HG02623 (cell line): Measurements from ENCODE around the gene FRAT1.

Source experiments
- ATAC-seq: cut with Tn5 transposase; IDR thresholded peaks from one replicate; pipeline ENCODE4 v1.9.1; 2021; ENCODE audit warnings: moderate library complexity; ENCODE audit not compliant: unreplicated experiment

The FRAT1 gene

DNA sequence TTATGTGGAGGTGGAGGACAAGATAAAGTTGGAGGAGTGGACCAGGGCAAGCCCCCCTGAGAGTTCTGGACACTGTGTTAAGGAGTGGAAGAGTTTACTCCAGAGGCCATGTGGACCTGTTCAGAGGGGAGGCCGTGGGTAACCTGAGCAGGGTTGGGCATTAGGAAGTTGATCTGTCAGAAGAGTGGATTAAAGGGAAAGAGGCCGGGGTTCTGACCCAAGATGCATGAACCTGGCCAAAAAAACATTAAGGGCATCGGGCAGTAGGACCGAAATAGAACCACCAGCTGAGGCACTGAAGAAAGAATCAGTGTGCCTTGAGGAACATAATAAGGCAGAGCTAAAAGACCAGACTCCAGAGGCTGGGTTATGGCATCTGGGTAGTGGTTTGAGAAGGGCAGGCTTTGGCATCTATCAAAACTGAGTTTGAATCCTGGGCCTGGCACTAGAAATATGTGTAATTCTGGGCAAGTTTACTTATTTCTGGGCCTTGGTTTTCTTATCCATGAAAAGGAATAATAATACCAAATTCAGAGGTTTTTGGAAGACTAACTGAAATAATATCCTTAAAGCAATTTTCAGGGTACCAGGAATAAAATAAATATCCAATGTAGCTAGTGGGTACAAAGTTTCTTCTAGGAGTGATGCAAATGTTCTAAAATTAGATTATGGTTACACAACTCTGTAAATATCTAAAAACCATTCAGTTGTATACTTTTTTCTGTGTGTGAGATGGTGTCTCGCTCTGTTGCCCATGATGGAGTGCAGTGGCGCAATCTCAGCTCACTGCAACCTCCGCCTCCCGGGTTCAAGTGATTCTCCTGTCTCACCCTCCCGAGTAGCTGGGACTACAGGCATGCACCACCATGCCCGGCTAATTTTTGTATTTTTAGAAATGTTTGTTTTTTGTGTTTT, 10.9 kb upstream of the FRAT1 start:
- no peak for ATAC-seq

DNA sequence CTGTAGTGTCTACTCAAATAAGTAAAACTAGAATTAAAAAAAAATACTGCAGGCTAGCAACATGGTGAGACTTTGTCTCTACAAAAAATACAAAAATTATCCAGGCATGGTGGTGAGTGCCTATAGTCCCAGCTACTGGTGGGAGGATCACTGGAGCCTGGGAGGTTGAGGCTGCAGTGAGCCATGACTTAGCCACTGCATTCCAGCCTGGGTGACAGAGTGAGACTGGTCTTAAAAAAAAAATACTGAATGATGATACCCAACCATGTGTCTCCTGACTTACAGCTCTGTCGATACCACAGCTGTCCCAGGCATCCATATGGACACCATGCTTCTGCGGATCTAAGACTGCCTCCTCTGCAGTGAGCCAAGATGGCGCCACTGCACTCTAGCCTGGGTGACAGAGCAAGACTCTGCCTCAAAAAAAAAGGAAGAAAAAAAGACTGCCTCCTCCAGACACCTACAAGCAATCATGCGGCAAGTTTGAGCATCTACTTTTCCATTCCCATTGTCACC, 7.9 kb upstream of the FRAT1 start:
- no peak for ATAC-seq

DNA sequence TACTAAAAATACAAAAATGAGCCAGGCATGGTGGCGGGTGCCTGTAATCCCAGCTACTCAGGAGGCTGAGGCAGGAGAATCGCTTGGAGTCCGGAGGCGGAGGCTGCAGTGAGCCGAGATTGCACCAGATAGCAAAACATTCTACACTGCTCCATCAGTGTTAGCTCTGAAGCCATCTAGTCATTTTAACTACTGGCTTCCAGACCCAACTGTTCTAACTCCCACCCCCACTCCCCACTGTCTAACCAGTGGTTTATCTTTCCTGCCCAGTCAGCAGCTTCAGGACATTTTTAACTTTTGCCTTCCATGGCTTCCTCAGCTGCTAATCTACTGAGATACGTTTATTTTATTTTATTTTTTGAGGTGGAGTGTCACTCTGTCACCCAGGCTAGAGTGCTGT, 6.2 kb upstream of the FRAT1 start:
- no peak for ATAC-seq

DNA sequence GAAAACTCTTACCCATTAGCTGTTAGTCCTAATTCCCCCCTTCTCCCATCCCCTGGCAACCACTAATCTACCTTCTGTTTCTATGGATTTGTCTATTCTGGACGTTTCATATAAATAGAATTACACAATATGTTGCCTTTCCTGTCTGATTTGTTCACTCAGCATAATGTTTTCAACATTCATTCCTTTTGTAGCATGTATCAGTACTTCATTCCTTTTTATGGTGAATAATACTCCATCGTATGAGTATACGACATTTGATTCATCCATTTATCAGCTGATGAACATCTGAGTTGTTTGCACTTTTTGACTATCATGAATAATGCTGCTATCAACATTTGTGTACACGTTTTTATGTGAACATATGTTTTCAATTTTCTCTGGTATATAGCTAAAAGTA, 4.4 kb upstream of the FRAT1 start:
- no peak for ATAC-seq

DNA sequence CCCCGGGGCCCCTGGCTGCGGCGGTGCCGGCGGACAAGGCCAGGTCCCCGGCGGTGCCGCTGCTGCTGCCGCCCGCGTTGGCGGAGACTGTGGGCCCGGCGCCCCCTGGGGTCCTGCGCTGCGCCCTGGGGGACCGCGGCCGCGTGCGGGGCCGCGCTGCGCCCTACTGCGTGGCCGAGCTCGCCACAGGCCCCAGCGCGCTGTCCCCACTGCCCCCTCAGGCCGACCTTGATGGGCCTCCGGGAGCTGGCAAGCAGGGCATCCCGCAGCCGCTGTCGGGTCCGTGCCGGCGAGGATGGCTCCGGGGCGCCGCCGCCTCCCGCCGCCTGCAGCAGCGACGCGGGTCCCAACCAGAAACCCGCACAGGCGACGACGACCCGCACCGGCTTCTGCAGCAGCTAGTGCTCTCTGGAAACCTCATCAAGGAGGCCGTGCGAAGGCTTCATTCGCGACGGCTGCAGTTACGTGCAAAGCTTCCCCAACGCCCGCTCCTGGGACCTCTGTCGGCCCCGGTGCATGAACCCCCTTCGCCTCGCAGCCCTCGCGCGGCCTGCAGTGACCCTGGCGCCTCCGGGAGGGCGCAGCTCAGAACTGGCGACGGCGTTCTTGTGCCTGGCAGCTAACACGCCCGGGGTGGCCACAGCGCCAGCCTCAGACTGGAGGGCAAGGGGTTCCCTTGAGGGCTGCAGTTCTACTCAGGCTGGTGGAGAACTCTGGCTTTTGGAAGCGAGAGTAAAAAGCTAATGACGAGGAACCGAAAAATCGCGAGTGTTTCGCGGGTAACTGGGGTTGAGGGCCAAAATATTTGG, 804 bp downstream of the FRAT1 start:
- peak; percentile 8 for ATAC-seq

DNA sequence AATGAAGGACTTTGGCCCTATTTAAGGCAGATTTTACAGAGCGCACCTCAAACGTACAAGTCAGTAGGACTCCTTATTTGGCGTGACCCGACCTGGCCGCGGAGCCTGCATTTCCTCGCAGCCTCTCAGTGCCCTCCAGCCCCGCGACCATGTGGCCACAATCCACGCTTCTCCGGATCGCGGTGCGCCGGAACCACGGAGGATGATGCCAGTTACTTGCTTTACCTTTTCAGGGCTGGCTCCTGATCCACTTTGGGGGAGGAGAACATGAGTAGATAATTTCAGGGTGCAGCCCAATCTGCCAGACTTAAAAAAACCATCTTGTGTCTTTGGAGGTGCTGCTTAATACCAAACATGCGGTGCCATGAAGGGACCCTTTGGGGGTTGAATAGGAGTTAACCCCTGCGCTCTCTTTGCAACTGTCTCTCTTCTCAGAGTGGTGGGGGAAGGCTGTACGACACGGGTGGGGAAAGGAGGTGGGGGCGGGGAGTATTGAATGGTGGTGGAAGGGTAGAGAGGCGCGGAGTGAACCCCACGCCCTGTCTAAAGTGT, 1.5 kb downstream of the FRAT1 start:
- ATAC-seq: no peak

DNA sequence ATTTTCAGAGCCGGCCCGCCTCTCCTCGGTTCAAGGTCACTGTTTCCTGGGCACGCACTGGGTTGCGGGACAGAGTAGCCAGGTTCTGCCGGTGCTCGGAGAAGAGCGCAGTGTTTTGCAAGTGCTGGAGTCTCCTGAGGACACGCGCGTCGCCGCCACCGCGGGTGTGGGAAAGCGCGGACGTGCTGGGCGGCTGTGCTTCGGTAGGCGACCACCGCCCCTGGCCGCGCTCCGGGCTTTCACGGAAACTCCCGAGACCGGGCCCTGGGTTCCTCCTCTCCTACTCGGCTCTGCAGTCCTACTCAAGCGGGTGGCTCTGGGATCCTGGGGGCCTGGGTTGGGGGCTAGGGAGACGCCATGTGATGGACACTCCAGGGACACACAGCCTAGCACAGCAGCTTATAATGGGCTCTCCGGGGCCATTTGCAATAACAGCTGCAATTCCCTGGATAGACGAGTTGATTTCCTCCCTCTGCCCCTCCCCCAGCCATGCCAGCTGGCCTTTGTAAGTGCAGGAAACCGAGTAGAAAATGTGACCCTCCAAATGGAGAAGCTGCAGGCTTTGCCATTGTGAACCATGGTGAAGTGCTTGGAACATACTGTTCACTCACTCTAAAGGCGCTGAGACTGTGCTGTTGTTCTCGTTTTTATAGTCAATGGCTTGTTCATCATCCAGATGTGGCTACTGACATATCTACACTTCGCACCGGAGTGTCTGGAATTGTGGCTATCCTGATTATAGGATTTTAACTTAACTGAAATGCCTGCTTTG, 2.1 kb downstream of the FRAT1 start:
- ATAC-seq: no peak

DNA sequence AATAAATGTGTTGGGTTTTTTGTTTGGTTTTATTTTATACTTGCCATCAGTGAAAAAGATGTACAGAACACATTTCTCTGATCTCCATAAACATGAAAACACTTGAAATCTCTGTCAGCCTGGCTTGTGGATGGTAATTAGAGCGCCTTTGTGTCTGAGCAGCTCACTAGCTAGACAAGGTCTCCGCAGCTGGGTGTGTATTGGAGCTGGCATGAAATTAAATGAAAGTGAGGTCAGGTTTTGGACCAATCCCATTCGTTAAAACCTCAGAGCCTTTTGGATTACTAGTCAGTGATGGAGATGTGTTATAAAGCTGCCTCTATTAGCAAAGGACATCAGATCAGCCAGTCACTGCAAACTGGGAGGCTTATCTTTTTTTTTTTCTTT, 2.7 kb downstream of the FRAT1 start:
- no peak for ATAC-seq

DNA sequence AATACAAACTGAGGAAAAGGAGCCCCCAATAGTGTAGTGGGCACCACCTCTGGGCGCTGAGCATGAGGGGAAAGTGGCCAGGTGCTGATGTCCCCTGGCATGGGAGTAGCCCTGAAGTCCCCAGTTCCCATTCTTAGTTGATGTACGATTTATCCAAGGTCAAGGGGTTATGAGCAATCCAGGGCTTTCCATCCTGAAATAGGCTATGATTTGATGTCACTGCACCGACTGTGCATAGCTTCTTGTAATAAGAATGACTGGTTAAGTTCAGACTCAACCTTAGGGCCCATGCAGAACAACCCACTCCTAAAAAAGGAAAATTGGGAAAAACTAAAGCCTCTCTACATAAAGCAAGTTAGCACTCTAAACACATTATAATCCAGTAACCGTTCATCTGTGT, 4.4 kb downstream of the FRAT1 start:
- ATAC-seq: no peak

DNA sequence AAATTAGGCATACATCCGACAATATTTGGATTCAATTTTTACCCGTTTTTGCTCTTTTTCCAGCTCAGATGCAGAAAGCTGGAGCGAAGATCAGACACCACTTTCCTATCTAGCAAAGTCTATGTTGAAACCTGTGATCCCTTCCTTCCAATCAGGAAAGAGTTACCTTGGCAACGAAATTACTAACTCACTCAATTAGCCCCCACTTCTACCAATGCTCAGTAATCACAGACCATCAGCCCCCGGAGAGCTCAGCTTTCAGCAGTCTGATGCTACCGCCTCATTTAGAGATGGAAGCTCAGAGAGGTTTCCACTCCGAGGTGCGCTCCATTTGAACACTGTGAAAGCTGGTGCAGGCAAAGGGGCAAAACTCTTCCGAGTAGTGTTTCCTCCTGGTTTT, 6.7 kb downstream of the FRAT1 start:
- ATAC-seq: no peak

DNA sequence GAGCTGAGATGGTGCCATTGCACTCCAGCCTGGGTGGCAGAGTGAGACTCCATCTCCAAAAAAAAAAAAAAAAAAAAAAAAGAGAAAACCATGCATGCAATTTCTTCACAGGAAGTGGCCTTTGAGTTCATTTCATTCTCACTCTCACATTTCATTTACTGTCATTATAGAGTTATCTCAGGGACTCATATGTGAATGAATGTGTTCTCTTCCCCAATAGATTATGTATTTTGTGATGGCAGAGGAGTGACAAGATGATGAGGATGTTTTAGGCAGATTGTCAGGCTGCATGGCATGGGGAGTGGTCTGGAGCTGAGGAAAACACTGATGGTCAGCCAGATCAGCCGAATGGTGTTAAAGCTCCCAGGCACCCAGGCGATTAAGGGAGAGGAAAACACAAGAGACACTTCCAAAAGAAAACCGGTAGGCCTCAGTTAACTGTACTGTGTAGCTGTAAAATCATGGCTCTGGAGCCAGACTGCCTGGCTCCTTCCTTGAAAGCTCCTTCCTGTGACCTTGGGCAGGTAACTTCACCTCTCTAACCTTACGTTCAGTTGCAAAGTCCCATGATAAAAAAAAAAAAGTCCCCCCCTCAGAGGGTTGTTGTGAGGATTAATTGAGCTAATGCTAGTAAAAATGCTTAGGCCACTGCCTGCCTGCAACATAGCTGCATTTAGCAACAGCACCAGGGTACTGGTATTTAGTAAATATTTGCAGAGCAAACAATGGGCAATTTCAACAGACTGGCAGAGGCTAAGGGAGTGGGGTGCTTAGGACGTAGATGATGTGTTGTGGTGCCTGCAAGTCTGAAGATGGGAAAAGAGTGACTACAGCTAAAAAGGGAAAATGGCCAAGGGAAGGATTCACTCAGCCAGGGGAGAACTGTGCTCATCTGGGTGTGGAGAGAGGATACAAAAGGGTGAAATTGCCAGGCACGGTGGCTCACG, 8.6 kb downstream of the FRAT1 start:
- no peak for ATAC-seq

DNA sequence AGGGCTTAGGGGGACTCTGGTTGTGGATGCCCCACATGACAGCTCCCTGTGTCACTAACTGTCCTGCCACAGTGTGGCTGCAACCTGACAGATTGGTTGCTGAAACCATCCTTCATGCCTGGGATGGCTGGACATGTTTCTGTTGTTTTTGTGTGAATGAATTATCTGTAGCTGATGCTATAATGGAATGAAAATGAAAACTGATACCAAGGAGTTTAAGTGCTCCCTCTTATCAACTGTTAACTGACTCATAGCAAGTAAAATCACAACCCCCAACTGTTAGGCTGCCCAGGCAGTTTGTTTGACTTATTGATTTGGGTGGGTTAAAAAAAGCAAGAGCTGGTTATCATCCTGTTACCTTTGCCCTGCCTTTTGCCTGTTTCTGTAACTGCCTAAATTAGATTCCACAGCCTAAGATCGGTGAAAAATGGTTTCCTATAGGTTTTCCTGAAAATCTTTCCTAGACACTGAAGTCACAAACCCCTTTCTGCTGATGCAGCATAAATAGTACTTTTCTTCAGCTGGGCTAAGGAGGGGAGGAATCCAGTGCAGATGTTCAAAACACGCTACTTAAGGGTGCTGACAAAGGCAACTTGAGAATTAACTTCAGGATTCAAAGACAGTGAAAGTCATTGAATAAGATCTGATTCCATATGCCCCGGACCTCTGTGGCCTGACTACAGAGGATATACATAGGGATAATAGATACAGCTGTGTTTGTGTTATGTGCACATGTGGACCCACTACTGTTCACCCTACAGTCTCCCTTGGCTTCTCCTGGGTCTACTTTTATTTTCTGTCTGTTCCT, 9.8 kb downstream of the FRAT1 start:
- ATAC-seq: no peak

DNA sequence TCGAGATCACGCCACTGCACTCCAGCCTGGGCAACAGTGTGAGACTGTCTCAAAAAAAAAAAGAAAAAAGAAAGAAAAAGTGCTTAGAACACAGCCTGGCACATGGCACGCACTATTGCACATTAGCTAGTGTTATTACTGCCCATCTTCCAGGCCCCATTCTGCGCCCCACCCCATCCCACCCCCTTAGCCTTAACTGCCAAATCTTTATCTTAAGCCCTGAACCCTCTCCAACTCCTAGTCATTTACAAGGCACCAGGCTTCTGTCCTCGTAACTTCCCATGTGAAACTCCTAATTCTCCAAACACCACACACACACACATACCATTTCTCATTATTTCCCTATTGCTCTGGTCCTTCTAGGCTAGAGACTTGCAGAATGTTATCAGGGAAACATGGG, 10.7 kb downstream of the FRAT1 start:
- ATAC-seq: no peak

DNA sequence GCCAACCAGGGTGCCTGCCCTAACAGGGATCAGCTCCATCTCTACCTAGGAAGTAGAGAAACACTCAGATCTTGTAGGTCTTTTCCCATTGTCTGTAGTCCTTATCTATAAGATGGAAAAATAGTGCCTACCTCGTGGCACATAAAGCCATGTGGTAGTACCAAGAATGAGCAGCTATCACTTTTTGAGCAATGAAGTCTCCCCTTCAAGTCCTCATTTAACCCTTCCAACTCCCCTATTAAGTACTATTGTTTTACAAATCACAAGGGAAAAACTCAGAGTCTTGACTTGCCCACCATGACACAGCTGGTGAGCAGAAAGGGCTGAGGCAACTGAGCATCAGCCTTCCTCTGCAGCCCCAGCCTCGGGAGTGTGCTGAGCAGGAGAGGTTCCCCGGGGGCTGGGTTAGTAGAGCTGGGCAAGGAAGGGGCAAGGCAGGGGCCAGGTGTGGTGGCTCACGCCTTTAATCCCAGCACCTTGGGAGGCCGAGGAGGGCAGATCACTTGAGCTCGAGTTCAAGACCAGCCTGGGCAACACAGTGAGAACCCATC, 12.2 kb downstream of the FRAT1 start:
- no peak for ATAC-seq

DNA sequence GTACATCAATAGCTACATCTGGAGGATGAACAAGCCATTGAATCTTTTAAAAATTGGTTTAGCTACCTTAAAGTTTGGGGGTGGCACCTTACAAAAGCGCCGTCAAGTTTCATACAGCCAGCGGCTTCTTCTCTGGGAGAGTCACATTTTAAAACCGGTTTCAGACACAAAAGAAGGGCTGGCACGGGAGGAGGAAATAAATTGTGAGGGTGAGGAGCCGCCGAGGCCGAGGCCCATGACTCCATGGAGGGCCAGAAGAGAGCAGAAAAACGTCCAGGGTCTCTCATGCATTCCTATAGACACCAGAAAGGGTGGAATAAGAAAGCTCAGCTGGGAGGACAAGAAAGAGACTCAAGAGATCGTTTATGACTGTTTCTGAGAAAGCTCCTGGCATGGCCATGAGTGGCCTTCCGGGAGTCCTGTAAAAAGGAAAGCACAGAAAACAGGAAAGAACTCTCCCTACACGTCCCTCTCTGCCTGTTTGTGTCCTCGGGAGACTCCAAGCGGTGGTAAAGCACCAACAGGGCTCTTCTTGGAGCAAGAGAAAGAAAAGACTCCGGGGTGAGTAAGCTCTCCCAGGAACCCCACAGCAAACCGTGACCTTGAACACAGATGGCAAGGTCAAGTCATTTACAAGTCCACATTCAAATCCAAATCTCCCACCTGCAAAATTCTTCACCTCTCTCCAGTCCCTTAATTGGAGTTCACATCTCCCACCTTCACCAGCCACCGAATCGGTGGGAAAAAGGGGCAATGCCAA, 13.7 kb downstream of the FRAT1 start:
- no peak for ATAC-seq

DNA sequence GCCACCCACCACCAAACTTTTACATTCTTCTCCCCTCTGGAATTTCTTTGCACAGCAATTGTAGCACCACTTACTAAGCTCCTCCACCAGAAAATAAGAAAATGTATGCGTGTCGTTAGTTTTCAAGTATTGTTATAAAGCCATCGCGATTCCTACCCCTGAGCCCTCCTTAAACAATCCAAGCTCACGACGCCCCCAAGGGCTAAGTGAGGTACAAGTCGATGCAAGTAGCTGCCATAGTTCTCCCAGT, 14.2 kb downstream of the FRAT1 start:
- no peak for ATAC-seq

DNA sequence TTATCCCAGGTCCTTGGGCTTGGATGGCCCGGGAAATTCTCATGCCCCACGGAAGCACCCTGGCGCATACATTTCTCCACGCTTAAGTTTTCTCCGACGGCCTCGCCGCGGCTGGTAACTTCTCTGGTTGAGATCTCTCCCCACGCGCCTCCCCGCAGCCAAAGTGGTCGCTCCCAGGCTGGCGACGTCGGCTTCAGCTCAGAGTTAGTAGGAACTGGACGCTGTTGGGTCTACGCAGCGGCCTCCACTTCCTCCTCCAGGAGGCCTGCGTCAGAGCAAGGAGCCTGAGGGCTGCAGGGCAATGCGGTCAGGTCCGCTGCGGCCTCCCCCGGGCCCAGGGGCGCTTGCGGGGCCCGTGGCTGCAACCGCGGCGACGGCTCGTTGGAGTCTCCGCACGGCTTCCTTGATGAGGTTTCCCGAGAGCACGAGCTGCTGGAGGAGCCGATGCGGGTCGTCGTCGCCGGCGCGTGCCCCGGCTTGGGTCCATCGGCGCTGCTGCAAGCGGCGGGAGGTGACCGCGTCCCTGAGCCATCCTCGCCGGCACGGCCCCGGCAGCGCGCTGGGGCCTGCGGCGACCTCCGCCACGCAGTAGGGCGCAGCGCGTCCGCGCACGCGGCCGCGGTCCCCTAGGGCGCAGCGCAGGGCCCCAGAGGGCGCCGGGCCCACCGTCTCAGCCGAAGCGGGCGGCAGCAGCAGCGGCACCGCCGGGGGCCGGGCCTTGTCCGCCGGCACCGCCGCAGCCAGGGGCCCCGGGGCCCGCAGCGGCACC, 14.7 kb downstream of the FRAT1 start:
- ATAC-seq: peak; percentile 20
